Lung (tissue), 12 donors: Measurements from ENCODE around the gene PHACTR1. TPM values are rescaled to one million over a fixed set of nuclear protein-coding genes. Genes with fewer than 3 reads are reported as not detected.
"Not testable (repeated sequence)": the region's sequence is repeated elsewhere in the genome, so short reads cannot be mapped to it uniquely, and the experiment has no call there.

Source experiments
- ATAC-seq: fragments of 200-7000 bp; cut with Tn5 transposase; one replicate; pipeline ENCODE4 v1.9.1; 2020; ENCODE audit warnings: moderate number of reproducible peaks; ENCODE audit not compliant: insufficient read depth, low FRiP score
- DNase-seq, 3 donors: peaks; one replicate each; pipeline ENCODE4 v3.0.0-alpha.2; 2013 to 2017
- H3K27ac ChIP-seq, 2 donors: one replicate each; pipeline ENCODE4 v1.5.1; 2013; ENCODE audit warnings: mild to moderate bottlenecking in 2 of 2, moderate library complexity in 2 of 2, control low read depth in 1 of 2, inconsistent platforms in 1 of 2, low read depth in 1 of 2, low read length in 1 of 2
- H3K27me3 ChIP-seq, 3 donors: one replicate each; pipeline ENCODE4 v1.5.1; 2013; ENCODE audit warnings: low read length in 2 of 3; ENCODE audit not compliant: control insufficient read depth in 3 of 3, insufficient read depth in 3 of 3
- H3K36me3 ChIP-seq, 4 donors: one replicate each; pipeline ENCODE4 v1.5.1; 2013; ENCODE audit warnings: low read length in 4 of 4, mild to moderate bottlenecking in 1 of 4, moderate library complexity in 1 of 4; ENCODE audit not compliant: control insufficient read depth in 4 of 4, insufficient read depth in 4 of 4
- H3K4me1 ChIP-seq, 5 donors: one replicate each; pipeline ENCODE4 v1.5.1; 2013; ENCODE audit warnings: low read length in 5 of 5, mild to moderate bottlenecking in 2 of 5, moderate library complexity in 1 of 5; ENCODE audit not compliant: control insufficient read depth in 5 of 5, insufficient read depth in 5 of 5
- H3K4me3 ChIP-seq: one replicate; pipeline ENCODE4 v1.5.1; 2013; ENCODE audit warnings: mild to moderate bottlenecking, control low read depth, moderate library complexity
- H3K9ac ChIP-seq, 2 donors: one replicate each; pipeline ENCODE4 v1.5.1; 2013; ENCODE audit warnings: low read length in 2 of 2, control low read depth in 1 of 2; ENCODE audit not compliant: insufficient read depth in 1 of 2
- H3K9me3 ChIP-seq, 4 donors: one replicate each; pipeline ENCODE4 v1.5.1; 2013; ENCODE audit warnings: low read length in 3 of 4, mild to moderate bottlenecking in 1 of 4, moderate library complexity in 1 of 4; ENCODE audit not compliant: control insufficient read depth in 4 of 4, insufficient read depth in 3 of 4
- CTCF ChIP-seq: IDR thresholded peaks from 2 replicates; pipeline ENCODE4 v1.5.1; 2012; ENCODE audit warnings: mild to moderate bottlenecking; ENCODE audit errors: control extremely low read depth, extremely low read depth
- WGBS, 2 donors: extraction: QIAGEN DNeasy Blood & Tissue Kit; methylation state at CpG; one replicate each; pipeline ENCODE4 v1.1.7; 2013; 5-methylcytosine and 5-hydroxymethylcytosine counted together
- polyA plus RNA-seq, 2 donors: library from polyadenylated mRNA; stranded (reverse); fragments of 200-250 nt; gene quantifications; one replicate each; pipeline ENCODE4 v1.2.1, GENCODE V29; 2013
- total RNA-seq, 2 donors: library from RNA; depleted of rRNA in 1 of 2; stranded (reverse); fragments of >200 nt in 1 of 2; gene quantifications; one replicate each; pipeline ENCODE4 v1.2.1, GENCODE V29; 2014 to 2021
- donor health status: control.
- donor health status: control.
- donor health status: Bipolar disorder and iron deficiency.
- donor health status: healthy.
- donor health status: DM: yes; HTN: yes; CAD: no.

PHACTR1 gene
- total and polyA plus RNA-seq, 4 donors, result 16.3 to 58.8 (median 41.9) TPM

- H3K9me3 ChIP-seq, result no peaks in the 10 kb centered on the region
- H3K36me3 ChIP-seq, result peaks cover 0 to 2% (median 0%) of the 10 kb centered on the region in 4 donors
- ATAC-seq (no peak), DNase-seq (no peak)
- H3K27me3 ChIP-seq, result no peaks in the 10 kb centered on the region
- no peak overlapping the region for H3K4me3 ChIP-seq
- WGBS, 2 donors, result 86 to 90% methylated on average over 4 of the region's 4 CpGs
- H3K4me1 ChIP-seq, result peaks cover 0 to 9% (median 0%) of the 10 kb centered on the region in 5 donors
- no peak for TF ChIP-seq CTCF
- H3K9ac ChIP-seq, result no peak overlapping the region
- no peak overlapping the region for H3K27ac ChIP-seq
Observed at GRCh38 chr6:13152764-13153163, 436.2 kb downstream of the PHACTR1 start.

GRCh38 chr6:13156381-13156780, 439.8 kb downstream of the PHACTR1 start:
- H3K9me3 ChIP-seq, result no peaks in the 10 kb centered on the region
- WGBS, 2 donors, result 97% methylated on average over 8 of the region's 8 CpGs
- no peaks in the 10 kb centered on the region for H3K27me3 ChIP-seq
- peaks cover 0 to 4% (median 0%) of the 10 kb centered on the region in 4 donors for H3K36me3 ChIP-seq
- peaks cover 0 to 9% (median 0%) of the 10 kb centered on the region in 5 donors for H3K4me1 ChIP-seq
- no peak overlapping the region for H3K4me3 ChIP-seq
- H3K27ac ChIP-seq, result no peak overlapping the region
- H3K9ac ChIP-seq, result no peak overlapping the region
- DNase-seq (no peak), ATAC-seq (no peak)
- TF ChIP-seq CTCF, result no peak

- Histone ChIP-seq H3K4me1 (peaks cover 0 to 9% (median 0%) of the 10 kb centered on the region in 5 donors), H3K36me3 (peaks cover 0 to 4% (median 0%) of the 10 kb centered on the region in 4 donors), H3K27ac (no peak overlapping the region), H3K9ac (no peak overlapping the region), H3K9me3 (no peaks in the 10 kb centered on the region), H3K4me3 (no peak overlapping the region), H3K27me3 (no peaks in the 10 kb centered on the region)
- ATAC-seq (no peak), DNase-seq (no peak)
- TF ChIP-seq CTCF, result no peak
- WGBS, 2 donors, result 95 to 97% methylated on average over 4 of the region's 4 CpGs
Observed at GRCh38 chr6:13157293-13157692, 440.7 kb downstream of the PHACTR1 start.

GRCh38 chr6:13159300-13159699, 442.7 kb downstream of the PHACTR1 start:
- ATAC-seq (no peak), DNase-seq (no peak)
- Histone ChIP-seq H3K27ac (no peak overlapping the region), H3K9ac (no peak overlapping the region), H3K4me3 (no peak overlapping the region), H3K36me3 (peaks cover 0 to 5% (median 0%) of the 10 kb centered on the region in 4 donors), H3K4me1 (no peaks in the 10 kb centered on the region), H3K9me3 (peaks cover 0 to 2% (median 0%) of the 10 kb centered on the region in 4 donors), H3K27me3 (no peaks in the 10 kb centered on the region)
- TF ChIP-seq CTCF, result no peak
- WGBS, 2 donors, result 47 to 75% methylated on average over 3 of the region's 3 CpGs

GRCh38 chr6:13159822-13160221, 443.3 kb downstream of the PHACTR1 start:
- not testable (repeated sequence) for H3K27me3 ChIP-seq, H3K4me3 ChIP-seq, ATAC-seq, H3K9me3 ChIP-seq, DNase-seq, H3K9ac ChIP-seq, H3K36me3 ChIP-seq, H3K4me1 ChIP-seq, H3K27ac ChIP-seq
- 95 to 98% methylated on average over 5 of the region's 5 CpGs for WGBS, 2 donors
